Spleen (tissue), 11 donors: ENCODE measurements around the gene NSUN6. TPM values are rescaled to one million over a fixed set of nuclear protein-coding genes. Genes with fewer than 3 reads are reported as not detected.
"Not testable (repeated sequence)": the region's sequence is repeated elsewhere in the genome, so short reads cannot be mapped to it uniquely, and the experiment has no call there.

Source experiments
- DNase-seq: peaks from one replicate; pipeline ENCODE4 v3.0.0-alpha.2; 2020
- H3K27ac ChIP-seq, 8 donors: fragments of 200-600 bp; sonication (generic) in 7 of 8; 1 replicate in 4 of 8; 2 replicates in 4 of 8; pipeline versions ENCODE4 v1.5.0 to v1.8.0; 2016 to 2021; ENCODE audit warnings: inconsistent platforms in 4 of 8, mild to moderate bottlenecking in 4 of 8, moderate library complexity in 1 of 8
- H3K27me3 ChIP-seq, 7 donors: fragments of 200-600 bp; sonication (generic) in 6 of 7; replicated peaks in 1 of 7; 1 replicate in 4 of 7; 2 replicates in 3 of 7; pipeline versions ENCODE4 v1.5.0 to v1.8.0; 2016 to 2021; ENCODE audit warnings: inconsistent platforms in 3 of 7, mild to moderate bottlenecking in 1 of 7
- H3K36me3 ChIP-seq, 6 donors: fragments of 200-600 bp; sonication (generic) in 5 of 6; 1 replicate in 4 of 6; 2 replicates in 2 of 6; pipeline versions ENCODE4 v1.5.0 to v1.8.0; 2016 to 2021; ENCODE audit warnings: inconsistent platforms in 2 of 6
- H3K4me1 ChIP-seq, 6 donors: fragments of 200-600 bp; sonication (generic) in 5 of 6; 1 replicate in 3 of 6; 2 replicates in 3 of 6; pipeline versions ENCODE4 v1.5.0 to v1.8.0; 2016 to 2021; ENCODE audit warnings: inconsistent platforms in 3 of 6
- H3K4me3 ChIP-seq, 8 donors: fragments of 200-600 bp; sonication (generic) in 7 of 8; 1 replicate in 4 of 8; 2 replicates in 4 of 8; pipeline versions ENCODE4 v1.5.0 to v1.8.0; 2016 to 2021; ENCODE audit warnings: inconsistent platforms in 4 of 8, mild to moderate bottlenecking in 4 of 8, moderate library complexity in 2 of 8
- H3K9me3 ChIP-seq, 8 donors: fragments of 200-600 bp; sonication (generic) in 7 of 8; 1 replicate in 4 of 8; 2 replicates in 4 of 8; pipeline versions ENCODE4 v1.5.0 to v1.8.0; 2016 to 2021; ENCODE audit warnings: inconsistent platforms in 4 of 8
- CTCF ChIP-seq, 11 experiments: fragments of 200-600 bp in 7 of 11; fragments of 450-650 bp in 4 of 11; sonication (generic) in 4 of 11; IDR thresholded peaks in 8 of 11; conservative IDR thresholded peaks in 3 of 11; 1 replicate in 7 of 11; 2 replicates in 4 of 11; pipeline versions ENCODE4 v1.4.0 to v1.8.0; 2016 to 2021; ENCODE audit warnings: antibody characterized with exemption in 11 of 11, inconsistent platforms in 4 of 11, mild to moderate bottlenecking in 1 of 11
- POLR2A ChIP-seq, 3 donors: fragments of 450-650 bp; IDR thresholded peaks; one replicate each; pipeline ENCODE4 v1.5.1; 2017; ENCODE audit warnings: antibody characterized with exemption in 3 of 3, mild to moderate bottlenecking in 1 of 3
- POLR2AphosphoS5 ChIP-seq, 3 donors: sonication (generic); formaldehyde crosslinking; IDR thresholded peaks; one replicate each; pipeline ENCODE4 v1.5.1; 2017; ENCODE audit warnings: antibody characterized with exemption in 3 of 3
- WGBS, 5 donors: extraction: QIAGEN DNeasy Blood & Tissue Kit in 3 of 5; methylation state at CpG; one replicate each; pipeline versions ENCODE4 v1.1.5 to v1.1.7; 2013 to 2018; 5-methylcytosine and 5-hydroxymethylcytosine counted together
- intact Hi-C: fragments of 100-400 bp; cut with DNase I; formaldehyde crosslinking; loops from one replicate; pipeline ENCODE4 v1.15.0; 2023; ENCODE audit warnings: low total_unique reads
- polyA plus RNA-seq, 3 donors: library from polyadenylated mRNA; stranded (reverse); fragments of 200-250 nt; gene quantifications; one replicate each; pipeline ENCODE4 v1.2.1, GENCODE V29; 2013
- total RNA-seq, 7 donors: library from RNA; depleted of rRNA in 3 of 7; stranded (reverse); fragments of >200 nt in 3 of 7; fragmentation: NEBNext Ultra II Directional in 4 of 7; extraction: Animal tissue kit (Norgen Biotek cat#: 25700) in 4 of 7; gene quantifications; one replicate each; pipeline versions ENCODE4 v1.1.0 to v1.2.1, GENCODE V29; 2016 to 2021
- donor health status: healthy with polysubstance abuse.
- donor health status: DM: no; HTN: no; CAD: no; lungs with moderate emphysema.
- donor health status: DM: no; HTN: no; CAD: no.
- donor health status: Bipolar disorder and iron deficiency.
- donor health status: healthy.
- donor health status: DM: no; HTN: no; CAD: no.
- donor health status: DM: yes; HTN: yes; CAD: no.

The NSUN6 gene
- total and polyA plus RNA-seq, 10 donors, result 6.4 to 25.8 (median 15.6) TPM

GRCh38 chr10:18601321-18601720, 50.1 kb downstream of the NSUN6 start:
- no peaks in the 10 kb centered on the region for H3K9me3 ChIP-seq
- peaks cover 0 to 52% (median 0%) of the 10 kb centered on the region in 6 donors for H3K36me3 ChIP-seq
- no peak for TF ChIP-seq CTCF (IDR thresholded peaks at IDR 0.05 in 8 of 11, conservative IDR thresholded peaks at IDR 0.05 in 3 of 11)
- no peak for TF ChIP-seq POLR2AphosphoS5 (IDR thresholded peaks at IDR 0.05)
- TF ChIP-seq POLR2A (IDR thresholded peaks at IDR 0.05), result no peak
- no peaks in the 10 kb centered on the region for H3K4me1 ChIP-seq
- no peak for DNase-seq
- no peak overlapping the region for H3K27ac ChIP-seq
- H3K27me3 ChIP-seq, result no peaks in the 10 kb centered on the region
- intact Hi-C loops, result no loop called here
- H3K4me3 ChIP-seq, result no peak overlapping the region
- whole genome bisulfite sequencing, 5 donors, result 89 to 98% (median 94%) methylated on average over 2 of the region's 2 CpGs

GRCh38 chr10:18599392-18599791, 52.0 kb downstream of the NSUN6 start:
- no peaks in the 10 kb centered on the region for H3K4me1 ChIP-seq
- no peaks in the 10 kb centered on the region for H3K9me3 ChIP-seq
- TF ChIP-seq CTCF (IDR thresholded peaks at IDR 0.05 in 8 of 11, conservative IDR thresholded peaks at IDR 0.05 in 3 of 11) (no peak), POLR2AphosphoS5 (IDR thresholded peaks at IDR 0.05) (no peak), POLR2A (IDR thresholded peaks at IDR 0.05) (no peak)
- no peak overlapping the region for H3K4me3 ChIP-seq
- H3K27ac ChIP-seq, result no peak overlapping the region
- intact Hi-C loops, result no loop called here
- peaks cover 0 to 54% (median 0%) of the 10 kb centered on the region in 6 donors for H3K36me3 ChIP-seq
- 94 to 99% (median 96%) methylated on average over 3 of the region's 3 CpGs for WGBS, 5 donors
- H3K27me3 ChIP-seq, result no peaks in the 10 kb centered on the region
- DNase-seq, result no peak

GRCh38 chr10:18594574-18595156, 56.7 kb downstream of the NSUN6 start:
- H3K27me3 ChIP-seq, result no peaks in the 10 kb centered on the region
- H3K27ac ChIP-seq, result no peak overlapping the region
- H3K9me3 ChIP-seq, result peaks cover 0 to 9% (median 0%) of the 10 kb centered on the region in 8 donors
- no peak for TF ChIP-seq CTCF (IDR thresholded peaks at IDR 0.05 in 8 of 11, conservative IDR thresholded peaks at IDR 0.05 in 3 of 11)
- no peak for TF ChIP-seq POLR2A (IDR thresholded peaks at IDR 0.05)
- no peak for TF ChIP-seq POLR2AphosphoS5 (IDR thresholded peaks at IDR 0.05)
- H3K4me3 ChIP-seq, result no peak overlapping the region
- H3K4me1 ChIP-seq, result no peaks in the 10 kb centered on the region
- WGBS, 5 donors, result 79 to 98% (median 91%) methylated on average over 6 of the region's 6 CpGs
- DNase-seq, result no peak
- H3K36me3 ChIP-seq, result peaks cover 0 to 37% (median 0%) of the 10 kb centered on the region in 6 donors
- intact Hi-C loops, result no loop called here

- H3K4me3 ChIP-seq, H3K27me3 ChIP-seq, H3K4me1 ChIP-seq, intact Hi-C loops, H3K27ac ChIP-seq, DNase-seq: not testable (repeated sequence)
- H3K9me3 ChIP-seq, result peaks cover 0 to 14% (median 0%) of the 10 kb centered on the region in 8 donors
- peaks cover 0 to 67% (median 20%) of the 10 kb centered on the region in 6 donors for H3K36me3 ChIP-seq
- WGBS, 5 donors, result 93 to 100% (median 97%) methylated on average over 1 of the region's 1 CpG
These were observed 60.2 kb downstream of the NSUN6 start for GRCh38 chr10:18591141-18591540.

- H3K4me3 ChIP-seq, DNase-seq, H3K4me1 ChIP-seq, H3K27me3 ChIP-seq, intact Hi-C loops, H3K27ac ChIP-seq: not testable (repeated sequence)
- H3K36me3 ChIP-seq, result peaks cover 0 to 70% (median 24%) of the 10 kb centered on the region in 6 donors
- peaks cover 0 to 14% (median 0%) of the 10 kb centered on the region in 8 donors for H3K9me3 ChIP-seq
- WGBS, 5 donors, result 95 to 99% (median 97%) methylated on average over 10 of the region's 10 CpGs
These were observed 64.8 kb downstream of the NSUN6 start for GRCh38 chr10:18586637-18587036.
